ENCODE results near the gene COG2. TPM values are rescaled to one million over a fixed set of nuclear protein-coding genes. Genes with fewer than 3 reads are reported as not detected.
"Not testable (repeated sequence)": the region's sequence is repeated elsewhere in the genome, so short reads cannot be mapped to it uniquely, and the experiment has no call there.

The COG2 gene
- total RNA-seq, 1 donor from 2014 or later: 20.4 TPM

DNA sequence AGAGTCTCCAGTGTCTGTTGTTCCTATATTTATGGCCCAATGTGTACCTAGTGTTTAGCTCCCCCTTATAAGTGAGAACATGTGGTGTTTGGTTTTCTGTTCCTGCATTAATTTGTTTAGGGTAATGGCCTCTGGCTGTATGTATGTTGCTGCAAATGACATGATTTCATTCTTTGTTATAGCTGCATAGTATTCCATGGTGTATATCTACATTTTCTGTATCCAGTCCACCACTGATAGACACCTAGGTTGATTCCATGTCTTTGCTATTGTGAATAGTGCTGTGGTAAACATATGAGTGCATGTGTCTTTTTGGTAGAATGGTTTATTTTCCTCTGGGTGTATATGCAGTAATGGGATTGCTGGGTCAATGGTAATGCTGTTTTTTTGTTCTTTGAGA lies 56.7 kb downstream of the COG2 start:
- not testable (repeated sequence) for DNase-seq (ENCODE audit: low spot score)

DNA sequence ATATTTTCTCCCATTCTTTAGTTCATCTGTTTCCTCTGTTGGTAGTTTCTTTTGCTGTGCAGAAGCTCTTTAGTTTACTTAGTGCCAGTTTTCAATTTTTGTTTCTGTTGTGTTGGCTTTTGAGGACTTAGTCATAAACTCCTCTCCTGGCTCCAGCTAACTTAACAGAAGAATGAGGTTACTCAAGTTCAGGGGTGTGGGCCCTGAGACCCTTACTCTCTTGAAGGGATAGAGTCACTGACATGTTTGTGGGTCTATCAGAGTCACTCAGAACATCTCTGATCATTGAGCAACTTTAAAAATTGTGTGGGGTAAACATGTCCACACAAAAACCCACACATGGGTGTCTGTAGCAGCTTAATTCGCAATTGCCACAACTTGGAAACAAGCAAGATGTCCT lies 57.4 kb downstream of the COG2 start:
- no peak for DNase-seq (ENCODE audit: low spot score)

GRCh38 chr1:230700132-230700531 lies 57.9 kb downstream of the COG2 start:
- no peak for DNase-seq (ENCODE audit: low spot score)

- no peak for DNase-seq (ENCODE audit: low spot score)
Observed at GRCh38 chr1:230701434-230701833, 59.2 kb downstream of the COG2 start.

- DNase-seq (ENCODE audit: low spot score): no peak
Observed at GRCh38 chr1:230701895-230702768, 59.9 kb downstream of the COG2 start.

GRCh38 chr1:230702934-230703678 lies 60.8 kb downstream of the COG2 start:
- DNase-seq (ENCODE audit: low spot score): no peak

DNA sequence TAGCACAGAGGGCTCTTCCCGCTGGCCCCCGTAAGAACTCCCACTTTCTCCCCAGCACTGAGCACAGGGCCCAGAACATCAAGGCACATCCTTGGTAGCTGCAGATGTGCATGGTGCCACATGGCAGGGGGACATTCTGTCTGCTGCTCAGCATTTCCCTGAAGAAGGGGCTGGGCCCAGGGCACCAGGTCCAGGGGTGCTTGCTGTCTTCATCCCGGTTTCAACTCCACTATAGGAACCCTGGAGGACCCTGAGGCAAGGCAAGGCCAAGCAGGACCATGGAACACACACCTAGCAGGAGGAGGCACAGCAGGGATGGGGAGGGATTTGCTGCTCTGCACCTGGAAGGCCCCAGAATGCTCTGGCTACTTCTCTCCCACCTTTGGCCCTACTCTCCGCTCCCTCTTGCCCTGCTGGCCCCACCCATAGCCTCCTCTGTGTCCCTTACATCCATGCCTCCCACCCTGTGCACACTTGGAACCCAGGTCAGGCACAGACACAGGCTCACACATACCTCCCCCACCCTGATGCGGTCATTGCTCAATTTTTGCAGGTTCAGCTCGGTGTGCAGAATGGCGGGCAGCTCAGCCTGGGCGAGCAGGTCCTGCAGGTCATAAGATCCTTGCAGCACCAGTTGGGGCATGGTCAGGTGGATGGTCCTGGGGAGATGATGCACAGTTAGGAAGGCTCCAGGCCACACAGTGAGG lies 61.6 kb downstream of the COG2 start:
- no peak for DNase-seq (ENCODE audit: low spot score)

DNA sequence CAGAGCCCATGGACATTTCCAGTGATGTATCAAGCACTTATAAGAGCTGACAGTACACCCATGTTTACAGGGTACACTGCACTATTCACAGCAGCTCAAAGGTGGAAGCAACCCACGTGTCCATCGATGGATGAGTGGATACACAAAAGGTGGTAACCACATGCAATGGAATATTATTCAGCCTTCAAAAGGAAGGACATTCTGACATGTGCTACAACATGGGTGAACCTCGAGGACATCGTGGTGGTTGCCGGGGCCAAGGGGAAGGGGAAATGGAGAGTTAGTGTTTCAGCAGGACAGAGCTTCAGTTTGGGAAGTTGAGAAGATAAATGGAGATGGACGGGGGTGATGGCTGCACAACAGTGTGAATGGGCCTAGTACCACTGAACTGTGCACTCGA lies 62.5 kb downstream of the COG2 start:
- no peak for DNase-seq (ENCODE audit: low spot score)

DNA sequence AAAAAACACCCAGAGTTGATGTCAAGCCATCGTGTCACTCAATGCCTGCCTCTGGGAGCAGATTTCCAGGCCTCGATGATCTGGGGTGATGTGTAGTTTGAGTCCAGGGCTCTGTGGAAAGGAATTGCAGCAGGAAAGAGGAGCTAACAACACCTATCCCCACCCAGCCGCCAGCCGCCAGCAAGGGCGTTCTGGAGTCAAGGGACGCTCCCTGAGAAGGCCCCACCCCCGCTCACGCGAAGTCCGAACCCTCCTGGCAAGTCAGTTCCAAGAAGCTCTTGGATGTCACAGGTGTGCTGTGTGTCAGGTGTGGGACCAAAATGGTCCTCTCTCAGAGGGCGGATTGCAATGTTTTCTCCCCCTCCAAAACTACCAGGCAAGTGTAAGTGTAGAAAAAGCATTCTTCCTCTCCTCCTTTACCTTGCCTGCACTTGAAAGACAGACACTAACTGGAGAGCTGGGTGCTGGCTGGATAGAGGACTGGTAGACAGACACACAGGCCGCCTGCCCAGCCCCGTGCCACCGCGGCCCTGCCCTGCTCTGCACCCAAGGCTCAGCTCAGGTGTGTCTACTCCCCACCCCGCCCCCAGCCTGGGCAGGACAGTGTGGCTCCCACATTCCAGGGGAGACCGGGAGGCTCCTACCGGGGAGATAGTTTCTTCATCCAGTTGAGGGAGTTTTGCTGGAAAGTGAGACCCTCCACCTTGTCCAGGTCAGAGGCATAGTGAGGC lies 63.2 kb downstream of the COG2 start:
- DNase-seq (ENCODE audit: low spot score): no peak

DNA sequence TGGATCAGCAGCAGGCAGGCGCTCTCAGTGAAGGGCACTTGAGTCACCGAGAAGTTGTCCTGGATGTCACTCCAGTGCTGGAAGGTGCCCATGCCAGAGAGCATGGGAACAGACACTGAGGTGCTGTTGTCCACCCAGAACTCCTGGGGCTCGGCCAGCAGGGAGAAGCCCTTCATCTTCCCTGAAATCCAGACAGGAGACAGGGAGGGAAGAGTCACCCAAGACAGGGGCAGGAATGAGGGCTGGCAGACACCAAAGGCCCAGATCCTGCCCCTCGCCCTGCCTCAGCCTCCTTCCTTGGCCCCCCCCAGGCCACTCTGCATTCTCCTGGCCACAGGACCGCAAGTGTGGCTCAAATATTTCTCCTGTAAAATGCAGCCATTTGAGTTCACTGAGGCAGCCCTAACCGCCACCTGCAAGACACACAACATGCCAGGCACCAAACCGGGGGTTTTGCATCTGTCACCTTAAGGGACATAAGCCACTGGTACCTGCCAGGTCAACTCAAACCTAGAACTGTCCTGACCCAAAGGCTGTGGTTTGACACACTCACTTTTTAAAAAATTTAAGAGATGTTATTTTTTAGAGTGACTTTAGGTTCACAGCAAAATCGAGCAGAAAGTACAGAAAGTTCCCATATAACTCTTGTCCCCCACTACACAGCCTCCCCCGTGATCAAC lies 63.9 kb downstream of the COG2 start:
- DNase-seq (ENCODE audit: low spot score): no peak

DNA sequence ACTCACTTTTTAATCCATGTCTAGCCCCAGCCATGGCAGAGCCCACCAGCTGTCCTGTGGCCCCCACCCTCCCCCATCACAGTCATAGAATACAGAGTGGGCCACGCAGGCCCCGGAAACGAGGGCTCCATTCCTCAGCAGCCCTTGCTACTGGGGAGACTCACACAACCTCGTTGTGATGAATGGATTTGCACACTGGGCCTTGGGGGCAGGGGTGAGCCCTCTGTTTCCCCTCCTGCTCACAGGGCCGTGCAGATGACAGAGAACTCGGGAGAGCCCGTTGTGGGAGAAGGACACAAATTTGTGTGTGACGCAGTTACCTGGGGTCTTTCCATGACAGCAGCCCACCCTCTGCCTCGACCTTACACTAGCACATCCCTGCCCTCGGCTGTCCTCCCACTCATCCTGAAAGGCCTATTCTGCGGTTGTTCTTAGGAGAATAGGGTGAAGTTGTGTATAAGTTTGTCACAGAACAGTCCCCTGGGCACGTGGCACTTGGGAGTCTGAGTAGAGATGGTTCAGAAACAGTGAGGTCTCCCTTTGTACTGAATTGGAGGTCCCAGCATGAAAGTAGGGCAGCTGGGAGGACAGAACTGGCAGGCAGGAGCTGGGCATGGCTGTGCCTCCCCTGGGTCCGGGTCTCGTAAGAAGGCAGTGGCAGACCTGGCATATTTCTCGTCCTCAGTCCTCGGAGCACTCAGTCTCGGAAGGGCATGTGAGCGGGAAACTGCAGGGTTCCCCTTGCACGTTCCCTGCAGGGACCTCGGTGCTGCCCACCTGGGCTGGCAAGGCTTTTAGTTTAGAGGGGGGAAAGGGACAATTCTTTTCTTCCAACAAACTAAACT lies 64.8 kb downstream of the COG2 start:
- no peak for DNase-seq (ENCODE audit: low spot score)

DNA sequence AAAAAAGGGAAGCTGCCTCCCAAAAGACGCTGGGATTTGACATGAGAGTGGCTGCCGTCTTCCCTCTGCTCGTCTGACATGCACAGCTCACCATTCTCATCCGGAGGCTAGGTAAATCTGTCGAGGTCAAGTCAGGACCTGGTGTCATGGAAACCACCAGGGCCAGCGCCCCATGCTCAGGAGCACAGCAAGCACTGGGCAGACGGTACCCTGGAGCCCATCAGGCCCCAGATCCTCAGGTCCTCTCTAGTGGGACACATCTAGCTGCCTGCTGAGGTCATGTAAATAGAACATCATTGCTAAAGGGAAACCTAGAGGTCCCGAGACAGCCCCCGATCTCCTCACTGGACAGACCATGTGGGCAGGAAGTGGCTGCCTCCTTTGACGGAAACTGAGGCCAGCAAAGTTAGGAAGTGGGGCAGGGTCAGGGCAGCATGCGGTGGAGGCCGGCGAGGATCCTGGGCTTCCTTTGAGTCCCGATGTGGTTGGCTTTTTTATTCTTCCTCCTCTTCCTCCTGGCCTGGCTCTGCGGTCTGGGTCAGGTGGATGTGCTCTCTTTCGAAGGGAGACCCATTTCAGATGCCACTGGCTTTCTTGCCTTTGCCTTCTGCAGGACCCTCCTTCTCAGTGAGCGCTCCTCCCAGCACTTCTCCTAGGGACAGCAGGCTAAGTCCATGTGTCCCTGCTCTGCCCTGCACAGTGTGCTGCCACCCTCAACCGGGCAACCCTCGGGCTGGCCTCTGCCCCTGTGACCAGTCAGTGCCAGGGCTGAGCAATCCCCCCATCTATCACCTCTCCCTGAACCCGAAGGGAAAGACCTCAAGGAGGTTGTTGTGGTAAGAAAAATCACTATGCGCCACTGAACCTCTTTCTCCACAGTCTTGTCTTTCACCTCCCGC lies 65.7 kb downstream of the COG2 start:
- no peak for DNase-seq (ENCODE audit: low spot score)

GRCh38 chr1:230708631-230709580 lies 66.6 kb downstream of the COG2 start:
- DNase-seq (ENCODE audit: low spot score): no peak

DNA sequence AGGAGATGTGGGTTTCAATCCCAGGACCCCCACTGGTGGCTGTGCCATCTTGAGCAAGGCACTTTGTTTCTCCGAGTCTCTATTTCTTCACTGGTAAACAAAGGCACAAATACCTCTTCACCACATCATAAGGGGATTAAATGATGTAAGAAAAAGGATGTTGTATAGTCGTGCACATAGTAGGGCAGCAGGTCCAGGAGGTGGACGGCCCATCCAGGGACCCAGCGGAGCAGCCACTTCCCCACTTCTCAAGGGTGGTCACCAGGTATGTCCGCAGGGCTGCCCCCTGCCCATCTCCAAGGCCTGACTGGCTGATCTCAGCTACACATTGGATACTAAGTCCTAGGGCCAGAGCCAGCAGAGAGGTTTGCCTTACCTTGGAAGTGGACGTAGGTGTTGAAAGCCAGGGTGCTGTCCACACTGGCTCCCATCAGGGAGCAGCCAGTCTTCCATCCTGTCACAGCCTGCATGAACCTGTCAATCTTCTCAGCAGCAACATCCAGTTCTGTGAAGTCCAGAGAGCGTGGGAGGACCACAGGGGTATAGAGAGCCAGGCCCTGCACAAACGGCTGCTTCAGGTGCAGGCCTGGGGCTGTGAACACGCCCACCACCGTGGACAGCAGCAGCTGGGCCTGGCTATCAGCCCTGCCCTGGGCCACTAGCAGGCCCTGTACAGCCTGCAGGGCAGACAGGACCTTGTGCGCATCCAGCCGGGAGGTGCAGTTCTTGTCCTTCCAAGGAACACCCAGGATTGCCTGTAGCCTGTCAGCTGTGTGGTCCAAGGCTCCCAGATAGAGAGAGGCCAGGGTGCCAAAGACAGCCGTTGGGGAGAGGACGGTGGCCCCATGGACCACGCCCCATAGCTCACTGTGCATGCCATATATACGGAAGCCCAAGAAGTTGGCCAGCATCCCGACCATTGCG lies 67.6 kb downstream of the COG2 start:
- DNase-seq (ENCODE audit: low spot score): no peak

GRCh38 chr1:230710543-230710904 lies 68.2 kb downstream of the COG2 start:
- DNase-seq (ENCODE audit: low spot score): no peak

GRCh38 chr1:230711245-230711644 lies 69.0 kb downstream of the COG2 start:
- no peak for DNase-seq (ENCODE audit: low spot score)

All from mesenteric fat pad (tissue), 1 donor.